ENCODE data around the gene ACAD9. TPM values are rescaled to one million over a fixed set of nuclear protein-coding genes. Genes with fewer than 3 reads are reported as not detected.

The ACAD9 gene
- total RNA-seq, 4 donors from 2014 or later = 25.6 to 41.6 (median 30.3) TPM

DNA sequence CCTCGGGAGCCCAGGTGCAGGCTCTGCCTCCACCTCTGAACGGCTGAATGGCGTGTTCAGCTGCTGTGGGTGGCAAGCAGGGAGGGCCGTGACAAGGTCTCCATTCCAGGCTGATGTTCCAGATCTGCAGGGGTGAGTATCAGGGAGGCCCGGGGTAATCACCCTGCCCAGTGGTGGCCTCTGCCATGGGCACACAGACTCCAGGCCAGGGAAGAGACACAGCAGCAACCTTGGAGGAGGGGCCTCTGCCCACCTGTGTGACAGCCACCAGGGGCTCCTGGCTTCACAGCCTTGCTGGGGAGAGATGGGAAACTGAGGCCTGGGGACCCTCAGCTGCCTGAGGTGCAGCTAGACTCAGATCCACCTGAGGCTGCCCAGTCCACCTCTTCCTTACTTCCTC lies 25.6 kb upstream of the ACAD9 start:
- intact Hi-C loops (cut with DNase I) = no loop called here
- TF ChIP-seq, protein P1, sequence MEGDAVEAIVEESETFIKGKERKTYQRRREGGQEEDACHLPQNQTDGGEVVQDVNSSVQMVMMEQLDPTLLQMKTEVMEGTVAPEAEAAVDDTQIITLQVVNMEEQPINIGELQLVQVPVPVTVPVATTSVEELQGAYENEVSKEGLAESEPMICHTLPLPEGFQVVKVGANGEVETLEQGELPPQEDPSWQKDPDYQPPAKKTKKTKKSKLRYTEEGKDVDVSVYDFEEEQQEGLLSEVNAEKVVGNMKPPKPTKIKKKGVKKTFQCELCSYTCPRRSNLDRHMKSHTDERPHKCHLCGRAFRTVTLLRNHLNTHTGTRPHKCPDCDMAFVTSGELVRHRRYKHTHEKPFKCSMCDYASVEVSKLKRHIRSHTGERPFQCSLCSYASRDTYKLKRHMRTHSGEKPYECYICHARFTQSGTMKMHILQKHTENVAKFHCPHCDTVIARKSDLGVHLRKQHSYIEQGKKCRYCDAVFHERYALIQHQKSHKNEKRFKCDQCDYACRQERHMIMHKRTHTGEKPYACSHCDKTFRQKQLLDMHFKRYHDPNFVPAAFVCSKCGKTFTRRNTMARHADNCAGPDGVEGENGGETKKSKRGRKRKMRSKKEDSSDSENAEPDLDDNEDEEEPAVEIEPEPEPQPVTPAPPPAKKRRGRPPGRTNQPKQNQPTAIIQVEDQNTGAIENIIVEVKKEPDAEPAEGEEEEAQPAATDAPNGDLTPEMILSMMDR (IDR thresholded peaks at IDR 0.05) = no peak
- TF ChIP-seq POLR2AphosphoS5 (IDR thresholded peaks at IDR 0.05) (no peak), POLR2A (IDR thresholded peaks at IDR 0.05; ENCODE audit: low read depth) (no peak), EP300 (IDR thresholded peaks at IDR 0.05) (no peak)
- Histone ChIP-seq H3K27ac (replicated peaks in 1 of 4) (no peak overlapping the region), H3K36me3 (no peaks in the 10 kb centered on the region), H3K27me3 (no peaks in the 10 kb centered on the region), H3K9me3 (peaks cover 0 to 15% (median 3%) of the 10 kb centered on the region in 4 donors), H3K4me1 (no peaks in the 10 kb centered on the region), H3K4me3 (no peak overlapping the region)
- no peak for DNase-seq (ENCODE audit: extremely low spot score)
- WGBS = 82% methylated on average over 2 of the region's 5 CpGs

DNA sequence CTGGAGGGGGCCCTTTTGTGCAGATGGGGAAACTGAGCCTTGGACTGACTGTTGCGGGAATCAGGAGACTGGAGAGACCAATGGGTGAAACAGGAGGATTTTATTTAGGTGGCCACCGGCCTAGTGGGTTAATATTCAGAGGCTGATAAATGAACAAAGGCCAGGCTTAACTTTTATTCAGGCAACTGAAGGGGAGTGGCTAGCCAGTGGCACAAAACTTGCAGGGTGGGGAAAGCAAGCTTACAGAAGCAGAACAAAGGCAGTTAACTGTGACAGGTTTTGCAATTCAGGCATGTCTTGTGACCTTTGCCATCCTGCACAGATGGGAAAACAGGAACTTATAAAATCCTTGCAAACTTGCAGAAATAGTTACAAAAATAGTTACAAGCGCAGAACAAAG lies 24.9 kb upstream of the ACAD9 start:
- Histone ChIP-seq H3K36me3 (no peaks in the 10 kb centered on the region), H3K9me3 (peaks cover 0 to 21% (median 9%) of the 10 kb centered on the region in 4 donors), H3K27me3 (no peaks in the 10 kb centered on the region), H3K4me1 (no peaks in the 10 kb centered on the region), H3K4me3 (no peak overlapping the region), H3K27ac (replicated peaks in 1 of 4) (no peak overlapping the region)
- TF ChIP-seq POLR2A (IDR thresholded peaks at IDR 0.05; ENCODE audit: low read depth) = no peak
- TF ChIP-seq POLR2AphosphoS5 (IDR thresholded peaks at IDR 0.05) = no peak
- TF ChIP-seq, protein P1 (IDR thresholded peaks at IDR 0.05) = no peak
- TF ChIP-seq EP300 (IDR thresholded peaks at IDR 0.05) = no peak
- intact Hi-C loops (cut with DNase I) = no loop called here
- no peak for DNase-seq (ENCODE audit: extremely low spot score)
- WGBS = 92% methylated on average over 3 of the region's 3 CpGs

DNA sequence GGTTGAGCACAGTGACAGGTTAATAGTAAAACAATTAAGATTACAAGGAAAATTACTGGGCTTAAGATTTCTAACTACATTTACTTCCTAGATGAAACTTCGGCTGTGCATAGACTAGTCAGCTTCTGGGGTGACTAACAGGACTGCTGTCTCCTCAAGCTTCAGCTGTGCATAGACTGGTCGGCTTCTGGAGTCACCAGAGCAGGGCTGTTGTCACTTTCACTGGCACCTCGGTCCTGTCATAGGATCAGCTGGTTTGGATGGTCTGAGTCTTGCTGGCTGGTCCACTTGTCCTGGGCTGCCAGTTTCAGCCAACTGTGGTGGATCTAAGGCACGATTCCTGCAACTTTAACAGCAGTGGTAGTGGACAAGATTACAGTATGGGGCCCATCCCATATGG lies 23.9 kb upstream of the ACAD9 start:
- no peaks in the 10 kb centered on the region for H3K4me1 ChIP-seq
- peaks cover 0 to 32% (median 19%) of the 10 kb centered on the region in 4 donors for H3K9me3 ChIP-seq
- no peaks in the 10 kb centered on the region for H3K27me3 ChIP-seq
- 61% methylated on average over 4 of the region's 4 CpGs for WGBS
- H3K36me3 ChIP-seq = no peaks in the 10 kb centered on the region
- intact Hi-C loops (cut with DNase I) = no loop called here
- TF ChIP-seq POLR2A (IDR thresholded peaks at IDR 0.05; ENCODE audit: low read depth) (no peak), POLR2AphosphoS5 (IDR thresholded peaks at IDR 0.05) (no peak), EP300 (IDR thresholded peaks at IDR 0.05) (no peak)
- TF ChIP-seq, protein P1 (IDR thresholded peaks at IDR 0.05) = no peak
- no peak for DNase-seq (ENCODE audit: extremely low spot score)
- H3K4me3 ChIP-seq = no peak overlapping the region
- no peak overlapping the region for H3K27ac ChIP-seq (replicated peaks in 1 of 4)

DNA sequence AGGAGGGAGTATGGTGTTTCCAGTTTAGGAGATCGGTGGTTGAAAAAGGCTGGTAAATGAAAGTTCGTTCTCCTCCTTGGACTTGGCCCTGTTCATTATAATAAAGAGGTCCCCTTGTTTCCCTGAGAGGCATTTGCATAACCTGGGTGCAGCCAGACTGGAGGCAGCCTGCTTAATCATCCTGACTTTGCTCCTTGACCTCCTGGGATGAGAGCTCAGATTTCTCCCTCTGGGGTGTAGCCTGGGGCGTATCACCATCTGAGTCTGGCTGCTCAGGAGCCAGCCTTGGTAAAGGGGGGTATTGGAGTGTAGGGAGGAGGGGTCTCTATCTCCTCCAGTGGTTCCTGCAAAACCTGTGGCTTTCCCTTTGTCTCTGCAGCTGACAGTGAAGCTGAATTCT lies 21.3 kb upstream of the ACAD9 start:
- intact Hi-C loops (cut with DNase I) = no loop called here
- TF ChIP-seq POLR2AphosphoS5 (IDR thresholded peaks at IDR 0.05) (no peak), POLR2A (IDR thresholded peaks at IDR 0.05; ENCODE audit: low read depth) (no peak), EP300 (IDR thresholded peaks at IDR 0.05) (no peak)
- TF ChIP-seq, protein P1 (IDR thresholded peaks at IDR 0.05) = no peak
- WGBS = 95% methylated on average over 3 of the region's 3 CpGs

DNA sequence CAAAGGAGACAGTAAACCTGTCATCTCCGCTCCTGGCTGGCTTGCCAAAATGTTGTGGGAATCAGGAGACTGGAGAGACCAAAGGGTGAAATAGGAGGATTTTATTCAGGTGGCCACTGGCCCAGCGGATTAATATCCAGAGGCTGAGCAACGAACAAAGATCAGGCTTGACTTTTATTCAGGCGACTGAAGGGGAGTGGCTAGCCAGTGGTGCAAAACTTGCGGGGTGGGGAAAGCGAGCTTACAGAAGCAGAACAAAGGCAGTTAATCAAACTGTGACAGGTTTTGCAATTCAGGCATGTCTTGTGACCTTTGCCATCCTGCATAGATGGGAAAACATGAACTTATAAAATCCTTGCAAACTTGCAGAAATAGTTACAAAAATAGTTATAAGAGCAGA lies 19.8 kb upstream of the ACAD9 start:
- DNase-seq (ENCODE audit: extremely low spot score) = no peak
- Histone ChIP-seq H3K27ac (replicated peaks in 1 of 4) (no peak overlapping the region), H3K4me1 (peaks cover 0 to 7% (median 5%) of the 10 kb centered on the region in 4 donors), H3K4me3 (no peak overlapping the region), H3K27me3 (no peaks in the 10 kb centered on the region), H3K9me3 (peaks cover 0 to 26% (median 20%) of the 10 kb centered on the region in 4 donors), H3K36me3 (no peaks in the 10 kb centered on the region)
- intact Hi-C loops (cut with DNase I) = no loop called here
- WGBS = 99% methylated on average over 6 of the region's 6 CpGs
- TF ChIP-seq EP300 (IDR thresholded peaks at IDR 0.05) = no peak

More for the DNA sequence above, 21.3 kb upstream of the ACAD9 start:
- no peak for DNase-seq (ENCODE audit: extremely low spot score)
- no peak overlapping the region for H3K27ac ChIP-seq (replicated peaks in 1 of 4)
- H3K27me3 ChIP-seq = no peaks in the 10 kb centered on the region
- no peaks in the 10 kb centered on the region for H3K36me3 ChIP-seq
- peaks cover 0 to 33% (median 20%) of the 10 kb centered on the region in 4 donors for H3K9me3 ChIP-seq
- H3K4me3 ChIP-seq = no peak overlapping the region
- no peaks in the 10 kb centered on the region for H3K4me1 ChIP-seq
